DMS153 treated with DMSO at 0.1 percent for 48 hours (cell line): ENCODE results near the gene ZNF502.

Experiments
- DNase-seq: peaks from one replicate; lab custom pipeline; 2025; ENCODE audit not compliant: unreplicated experiment; lab: John Stamatoyannopoulos, UW

ZNF502 gene

DNA sequence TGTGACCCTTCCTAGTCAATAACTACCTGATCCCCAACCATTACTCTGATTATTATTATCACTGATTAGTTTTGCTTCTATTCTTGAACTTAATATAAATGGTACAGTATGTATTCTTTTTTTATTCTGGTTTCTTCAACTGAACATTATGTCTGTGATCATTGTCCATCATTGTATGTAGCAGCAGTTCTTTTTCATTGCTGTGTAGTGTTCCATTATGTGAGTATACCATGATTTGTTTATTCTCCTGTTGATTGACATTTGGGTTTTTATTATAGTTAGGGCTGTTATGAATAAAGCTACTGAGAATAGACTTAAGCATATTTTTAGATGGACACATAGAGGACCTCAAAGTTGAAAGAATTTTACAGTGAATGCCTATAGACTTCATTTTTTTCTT, 51.8 kb downstream of the ZNF502 start:
- DNase-seq, result no peak

DNA sequence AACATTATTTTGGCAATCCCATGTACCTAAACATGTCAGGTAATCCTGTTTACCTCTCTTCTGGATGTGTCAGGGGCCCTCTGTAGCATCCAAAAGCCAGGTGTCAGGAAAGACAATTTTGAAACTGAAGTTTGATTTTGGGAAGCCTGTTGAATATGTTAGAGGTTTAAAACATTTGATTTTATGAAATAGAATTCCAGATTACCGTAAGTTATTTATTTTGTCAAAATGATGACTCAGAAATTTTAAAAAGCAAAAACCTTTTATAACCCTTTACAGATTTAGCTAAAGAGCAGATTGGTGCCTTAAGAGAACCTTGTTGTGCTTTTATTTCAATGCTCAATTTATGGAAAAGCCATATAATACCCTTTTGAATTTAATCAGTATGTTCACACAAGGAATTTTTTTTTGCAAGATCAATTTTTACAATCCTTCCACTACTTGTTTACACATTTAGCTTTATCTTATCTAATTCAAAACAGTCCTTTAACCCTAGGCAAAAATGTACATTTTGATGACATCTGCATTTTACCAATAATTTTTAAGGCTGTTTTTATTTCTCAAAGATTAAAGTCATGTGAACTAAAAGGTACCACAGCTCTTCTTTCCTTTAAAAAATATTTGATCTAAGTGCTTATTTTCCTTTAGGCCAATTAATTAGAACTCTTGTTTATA, 59.1 kb downstream of the ZNF502 start:
- no peak for DNase-seq

DNA sequence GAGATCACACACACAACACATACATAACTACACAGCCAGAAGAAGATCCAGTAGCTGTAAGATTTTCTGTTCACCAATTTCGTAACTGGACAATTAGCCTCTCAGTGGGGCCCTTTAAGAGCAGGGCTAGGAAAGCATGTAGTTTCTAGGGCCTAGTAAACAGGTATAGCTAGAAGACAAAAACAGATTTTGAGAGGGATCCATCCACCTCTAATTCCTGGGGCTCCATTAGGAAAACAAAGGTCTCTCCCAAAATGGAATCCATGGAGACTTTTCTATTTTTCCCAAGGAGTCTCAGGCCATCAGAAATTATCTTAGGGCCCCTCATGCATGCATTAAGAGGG, 59.6 kb downstream of the ZNF502 start:
- no peak for DNase-seq
